Heart left ventricle (tissue), 16 donors: Measurements from ENCODE around the gene TPRG1L. TPM values are rescaled to one million over a fixed set of nuclear protein-coding genes. Genes with fewer than 3 reads are reported as not detected.

Source experiments
- ATAC-seq, 4 donors: fragments of 200-7000 bp; cut with Tn5 transposase; one replicate each; pipeline ENCODE4 v1.9.1; 2020 to 2022; ENCODE audit warnings: moderate library complexity in 4 of 4, mild to moderate bottlenecking in 3 of 4, moderate number of reproducible peaks in 1 of 4
- DNase-seq, 5 donors: peaks; one replicate each; pipeline ENCODE4 v3.0.0-alpha.2; 2020
- H3K27ac ChIP-seq, 12 donors: fragments of 200-600 bp; sonication (generic) in 4 of 12; one replicate each; pipeline versions ENCODE4 v1.5.0 to v1.8.0; 2016 to 2022; ENCODE audit warnings: mild to moderate bottlenecking in 2 of 12
- H3K27me3 ChIP-seq, 9 donors: fragments of 200-600 bp; sonication (generic) in 2 of 9; one replicate each; pipeline versions ENCODE4 v1.5.1 to v1.8.0; 2016 to 2022; ENCODE audit warnings: mild to moderate bottlenecking in 3 of 9
- H3K36me3 ChIP-seq, 9 donors: fragments of 200-600 bp; sonication (generic) in 2 of 9; one replicate each; pipeline versions ENCODE4 v1.5.0 to v1.8.0; 2018 to 2022; ENCODE audit warnings: mild to moderate bottlenecking in 2 of 9
- H3K4me1 ChIP-seq, 12 donors: fragments of 200-600 bp; sonication (generic) in 4 of 12; one replicate each; pipeline versions ENCODE4 v1.5.0 to v1.8.0; 2016 to 2022; ENCODE audit warnings: mild to moderate bottlenecking in 3 of 12
- H3K4me3 ChIP-seq, 12 donors: fragments of 200-600 bp; sonication (generic) in 4 of 12; one replicate each; pipeline versions ENCODE4 v1.5.0 to v1.8.0; 2017 to 2022; ENCODE audit warnings: mild to moderate bottlenecking in 9 of 12, moderate library complexity in 4 of 12
- H3K9me3 ChIP-seq, 12 donors: fragments of 200-600 bp; sonication (generic) in 4 of 12; one replicate each; pipeline versions ENCODE4 v1.5.0 to v1.8.0; 2016 to 2022; ENCODE audit warnings: mild to moderate bottlenecking in 1 of 12
- POLR2A ChIP-seq, 2 donors: fragments of 450-650 bp; IDR thresholded peaks; one replicate each; pipeline ENCODE4 v1.6.1; 2017; ENCODE audit warnings: antibody characterized with exemption in 2 of 2, mild to moderate bottlenecking in 2 of 2, moderate library complexity in 2 of 2
- WGBS, 4 donors: extraction: QIAGEN DNeasy Blood & Tissue Kit in 2 of 4; methylation state at CpG; one replicate each; pipeline versions ENCODE4 v1.1.5 to v1.1.7; 2013 to 2018; 5-methylcytosine and 5-hydroxymethylcytosine counted together
- intact Hi-C, 10 donors: fragments of 100-400 bp; cut with DNase I; formaldehyde crosslinking; loops; one replicate each; pipeline versions ENCODE4 v1.11.1 to v1.14.2; 2022
- polyA plus RNA-seq, 2 donors: library from polyadenylated mRNA; stranded (reverse); fragments of 200-250 nt; gene quantifications; one replicate each; pipeline ENCODE4 v1.2.3, GENCODE V29; 2013
- total RNA-seq, 9 donors: library from RNA; depleted of rRNA in 2 of 9; stranded (reverse); fragments of >200 nt in 2 of 9; fragmentation: NEBNext Ultra II Directional in 3 of 9; extraction: Animal tissue kit (Norgen Biotek cat#: 25700) in 3 of 9; gene quantifications; one replicate each; pipeline versions ENCODE4 v1.1.0 to v1.2.4, GENCODE V29; 2016 to 2023
- TF ChIP-seq, protein P1 (sequence below), 12 donors: fragments of 200-600 bp; sonication (generic) in 4 of 12; IDR thresholded peaks; one replicate each; pipeline versions ENCODE4 v1.5.0 to v1.8.0; 2018 to 2022; ENCODE audit warnings: antibody characterized with exemption in 12 of 12, mild to moderate bottlenecking in 5 of 12
- donor health status: ischemic (EF 13 %, LVEDD 7.1; RV severe dilation, severe dysfunction).
- donor health status: healthy with polysubstance abuse.
- donor health status: DM: no; HTN: yes; CAD: no.
- donor health status: DM: no; HTN: no; CAD: no.
- donor health status: ischemic (EF 25% LVEDD 6.9; RV normal size, moderate dysfunction).
- donor health status: ischemic (EF 25% LVEDD 5.7; RV mildly dilated, moderate dysfunction).
- donor health status: healthy.
- donor health status: DM: yes; HTN: yes; CAD: no.
- donor health status: ischemic (EF 35%, LVEDD 5.7; RV mildly dilated, moderate dysfunction).
- donor health status: nonischemic (EF 11% LVEDD 7.7; RV severe dilation, severe dysfunction).
- donor health status: DM: yes; HTN: yes; CAD: no.
- donor health status: PGD.
- donor health status: ischemic (EF 29% LVEDD 5.4; RV normal size, mild dysfunction).
- donor health status: nonischemic (EF 23%, LVEDD 6.1; RV moderate dilation, normal function).

The TPRG1L gene
- total and polyA plus RNA-seq, 11 donors = 24.2 to 58.0 (median 48.8) TPM

DNA sequence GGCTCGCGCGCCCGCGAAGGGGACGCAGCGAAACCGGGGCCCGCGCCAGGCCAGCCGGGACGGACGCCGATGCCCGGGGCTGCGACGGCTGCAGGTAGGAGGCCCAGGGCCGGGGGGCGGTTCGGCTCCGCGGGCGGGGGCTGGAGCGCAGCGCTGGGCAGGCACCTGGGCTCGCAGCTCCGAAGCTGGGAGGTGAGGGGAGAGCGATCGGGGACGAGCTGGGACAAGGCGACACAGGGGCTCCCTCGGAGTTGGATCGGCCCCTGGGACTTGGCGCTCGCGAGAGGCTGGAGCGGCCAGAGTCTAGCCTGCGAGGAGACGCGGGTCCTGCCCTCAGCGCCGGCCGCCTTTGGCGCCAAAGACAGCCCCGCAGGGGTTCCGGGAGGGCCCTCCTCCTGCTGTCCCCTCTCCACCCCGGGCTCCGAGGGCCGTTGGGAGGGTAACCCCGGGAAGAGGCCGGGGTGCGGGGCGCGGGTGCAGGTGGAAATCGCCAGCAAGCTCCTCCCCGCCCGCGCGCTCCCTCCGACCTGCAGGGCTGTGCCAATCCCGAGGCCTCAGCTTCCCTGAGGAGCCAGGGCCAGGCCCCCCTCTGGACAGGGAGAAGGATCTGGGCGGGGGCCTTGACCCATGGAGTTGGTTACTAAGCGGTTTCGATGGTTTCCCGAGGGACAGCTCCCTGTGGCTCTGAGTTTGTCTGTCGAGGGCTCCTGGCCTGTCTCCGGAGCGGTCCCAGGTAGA lies 27.9 kb downstream of the TPRG1L start:
- 8 to 21% (median 13%) methylated on average over 20 to 68 of the region's 68 CpGs for WGBS, 4 donors
- Histone ChIP-seq H3K4me3 (peak overlapping the region in 10 of 12 donors; percentile 17 to 91 (median 46)), H3K4me1 (peaks cover 6 to 48% (median 30%) of the 10 kb centered on the region in 12 donors), H3K36me3 (peaks cover 0 to 3% (median 0%) of the 10 kb centered on the region in 9 donors), H3K9me3 (no peaks in the 10 kb centered on the region), H3K27me3 (peaks cover 26 to 64% (median 34%) of the 10 kb centered on the region in 9 donors), H3K27ac (no peak overlapping the region)
- TF ChIP-seq, protein P1, sequence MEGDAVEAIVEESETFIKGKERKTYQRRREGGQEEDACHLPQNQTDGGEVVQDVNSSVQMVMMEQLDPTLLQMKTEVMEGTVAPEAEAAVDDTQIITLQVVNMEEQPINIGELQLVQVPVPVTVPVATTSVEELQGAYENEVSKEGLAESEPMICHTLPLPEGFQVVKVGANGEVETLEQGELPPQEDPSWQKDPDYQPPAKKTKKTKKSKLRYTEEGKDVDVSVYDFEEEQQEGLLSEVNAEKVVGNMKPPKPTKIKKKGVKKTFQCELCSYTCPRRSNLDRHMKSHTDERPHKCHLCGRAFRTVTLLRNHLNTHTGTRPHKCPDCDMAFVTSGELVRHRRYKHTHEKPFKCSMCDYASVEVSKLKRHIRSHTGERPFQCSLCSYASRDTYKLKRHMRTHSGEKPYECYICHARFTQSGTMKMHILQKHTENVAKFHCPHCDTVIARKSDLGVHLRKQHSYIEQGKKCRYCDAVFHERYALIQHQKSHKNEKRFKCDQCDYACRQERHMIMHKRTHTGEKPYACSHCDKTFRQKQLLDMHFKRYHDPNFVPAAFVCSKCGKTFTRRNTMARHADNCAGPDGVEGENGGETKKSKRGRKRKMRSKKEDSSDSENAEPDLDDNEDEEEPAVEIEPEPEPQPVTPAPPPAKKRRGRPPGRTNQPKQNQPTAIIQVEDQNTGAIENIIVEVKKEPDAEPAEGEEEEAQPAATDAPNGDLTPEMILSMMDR (IDR thresholded peaks at IDR 0.05) = no peak
- no peak for TF ChIP-seq POLR2A (IDR thresholded peaks at IDR 0.05)
- intact Hi-C loops = no loop called here
- DNase-seq (peak in 1 of 5 donors; percentile 24), ATAC-seq (no peak)

DNA sequence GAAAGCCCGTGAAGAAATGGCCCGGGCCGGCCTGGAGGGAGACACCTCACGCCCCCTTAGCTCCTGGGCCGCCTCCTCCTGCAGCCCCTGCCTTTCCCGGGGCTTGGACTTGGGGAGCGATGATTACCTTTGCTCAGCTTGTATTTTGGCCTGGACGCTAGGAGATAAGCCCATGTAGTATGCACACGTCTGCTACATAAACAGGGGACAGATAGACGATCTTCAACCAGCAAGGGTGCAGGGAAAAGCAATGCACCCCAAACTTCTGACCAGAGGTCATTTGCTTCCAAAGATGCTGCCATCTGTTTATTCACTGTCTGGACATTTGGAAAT lies 28.4 kb downstream of the TPRG1L start:
- DNase-seq (no peak), ATAC-seq (no peak)
- Histone ChIP-seq H3K4me3 (peak overlapping the region in 1 of 12 donors; percentile 91), H3K27me3 (peaks cover 26 to 64% (median 34%) of the 10 kb centered on the region in 9 donors), H3K4me1 (peaks cover 6 to 48% (median 30%) of the 10 kb centered on the region in 12 donors), H3K27ac (no peak overlapping the region), H3K9me3 (no peaks in the 10 kb centered on the region), H3K36me3 (no peaks in the 10 kb centered on the region)
- 40 to 58% (median 56%) methylated on average over 9 to 10 of the region's 10 CpGs for WGBS, 4 donors
- intact Hi-C loops = no loop called here
- TF ChIP-seq, protein P1 (IDR thresholded peaks at IDR 0.05) = no peak
- no peak for TF ChIP-seq POLR2A (IDR thresholded peaks at IDR 0.05)

DNA sequence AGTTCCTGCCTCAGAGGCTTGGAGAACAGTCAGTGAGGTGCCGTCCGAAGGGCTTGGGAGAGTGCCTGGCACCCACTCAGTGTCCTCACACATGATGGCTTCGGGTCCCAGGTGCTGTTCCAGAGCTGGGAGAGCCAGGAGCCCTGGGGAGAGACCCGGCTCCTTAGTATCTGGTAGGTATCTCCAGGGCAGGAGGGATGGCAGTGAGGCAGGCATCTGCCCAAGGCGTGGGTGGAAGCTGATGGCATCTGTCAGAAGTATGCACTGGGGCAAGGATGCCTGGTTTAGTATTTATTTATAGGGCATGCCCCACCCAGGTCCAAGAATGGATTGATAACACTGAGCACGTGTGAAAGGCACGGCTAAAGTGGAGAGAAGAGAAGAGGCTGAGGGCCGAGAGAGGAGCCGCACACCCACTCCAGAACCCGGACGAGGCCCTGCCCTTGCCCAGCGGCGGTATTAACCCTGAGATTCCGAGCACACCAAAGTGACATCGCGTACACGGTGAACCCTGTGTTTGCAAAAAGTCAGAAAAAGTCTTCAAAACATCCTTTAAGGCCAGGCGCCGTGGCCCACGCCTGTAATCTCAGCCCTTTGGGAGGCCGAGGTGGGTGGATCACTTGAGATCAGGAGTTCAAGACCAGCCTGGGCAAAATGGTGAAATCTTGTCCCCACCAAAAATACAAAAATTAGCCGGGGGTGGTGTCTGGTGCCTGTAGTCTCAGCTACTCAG lies 29.9 kb downstream of the TPRG1L start:
- no peak overlapping the region for H3K4me3 ChIP-seq
- TF ChIP-seq, protein P1 (IDR thresholded peaks at IDR 0.05) = no peak
- no peak for TF ChIP-seq POLR2A (IDR thresholded peaks at IDR 0.05)
- peak in 3 of 4 donors; percentile 17 to 52 (median 40) for ATAC-seq
- H3K9me3 ChIP-seq = no peaks in the 10 kb centered on the region
- intact Hi-C loops = no loop called here
- H3K4me1 ChIP-seq = peaks cover 0 to 37% (median 21%) of the 10 kb centered on the region in 12 donors
- no peak overlapping the region for H3K27ac ChIP-seq
- 67 to 72% (median 71%) methylated on average over 22 of the region's 22 CpGs for WGBS, 4 donors
- peaks cover 26 to 64% (median 34%) of the 10 kb centered on the region in 9 donors for H3K27me3 ChIP-seq
- H3K36me3 ChIP-seq = no peaks in the 10 kb centered on the region
- DNase-seq = peak in 2 of 5 donors; percentile 15 to 43

DNA sequence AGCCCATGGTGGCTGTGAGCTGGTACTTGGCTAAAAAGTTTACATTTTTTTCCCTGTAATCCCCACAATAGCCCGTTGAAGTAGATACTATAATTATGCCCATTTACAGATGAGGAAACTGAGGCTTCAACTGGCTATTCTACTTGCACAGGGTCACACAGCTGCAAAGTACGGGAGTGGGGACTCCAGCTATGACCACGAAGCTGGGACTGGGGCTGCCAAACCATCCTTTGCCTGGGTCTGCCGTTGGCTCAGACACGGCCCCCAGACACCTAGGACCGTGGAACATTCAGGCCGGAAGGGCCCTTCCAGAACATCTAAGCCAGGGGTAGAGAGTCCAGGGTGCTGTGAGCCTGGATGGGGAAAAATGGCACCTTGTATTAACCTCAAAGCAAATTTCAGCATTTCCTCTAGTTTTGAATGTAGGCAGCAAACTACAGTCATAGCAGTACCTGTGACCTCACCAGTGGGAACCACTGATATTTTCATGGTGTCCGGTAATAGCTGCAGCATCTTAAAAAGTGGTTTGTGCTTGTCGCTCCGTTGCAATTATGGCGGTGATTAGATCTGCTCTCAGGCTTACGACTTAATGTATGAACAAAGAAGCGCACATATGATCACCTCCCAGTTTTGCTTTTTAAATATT lies 31.8 kb downstream of the TPRG1L start:
- no peak overlapping the region for H3K27ac ChIP-seq
- intact Hi-C loops = no loop called here

More for the DNA sequence above, 31.8 kb downstream of the TPRG1L start:
- peaks cover 0 to 21% (median 7%) of the 10 kb centered on the region in 12 donors for H3K4me1 ChIP-seq
- H3K36me3 ChIP-seq = no peaks in the 10 kb centered on the region
- 83 to 93% (median 91%) methylated on average over 10 to 13 of the region's 13 CpGs for WGBS, 4 donors
- peaks cover 14 to 49% (median 22%) of the 10 kb centered on the region in 9 donors for H3K27me3 ChIP-seq
- no peaks in the 10 kb centered on the region for H3K9me3 ChIP-seq
- no peak overlapping the region for H3K4me3 ChIP-seq
- DNase-seq (no peak), ATAC-seq (no peak)
- TF ChIP-seq, protein P1 (IDR thresholded peaks at IDR 0.05) = no peak
- no peak for TF ChIP-seq POLR2A (IDR thresholded peaks at IDR 0.05)
